ENCODE results near the gene TDRD12.

TDRD12 gene

DNA sequence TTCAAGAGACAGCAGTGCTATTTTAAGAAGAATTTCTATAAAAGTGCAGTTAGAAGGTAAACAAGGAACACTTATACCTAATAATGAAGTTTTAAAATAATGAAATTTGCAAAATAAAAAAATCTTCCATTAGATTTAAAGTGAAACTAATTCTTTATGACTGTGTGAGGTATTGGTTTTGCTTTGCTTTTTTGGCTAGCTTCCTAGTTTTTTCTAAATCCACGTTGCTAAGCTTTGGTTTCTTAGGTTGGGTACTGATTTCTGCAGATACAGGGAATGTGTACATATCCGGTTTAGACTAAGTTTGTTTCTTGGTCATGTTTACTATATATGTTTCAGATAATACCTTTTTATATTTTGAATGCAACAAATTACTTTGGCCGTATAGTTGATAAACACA, 90.2 kb downstream of the TDRD12 start:
- DNase-seq (ENCODE audit: low read depth): no peak

DNA sequence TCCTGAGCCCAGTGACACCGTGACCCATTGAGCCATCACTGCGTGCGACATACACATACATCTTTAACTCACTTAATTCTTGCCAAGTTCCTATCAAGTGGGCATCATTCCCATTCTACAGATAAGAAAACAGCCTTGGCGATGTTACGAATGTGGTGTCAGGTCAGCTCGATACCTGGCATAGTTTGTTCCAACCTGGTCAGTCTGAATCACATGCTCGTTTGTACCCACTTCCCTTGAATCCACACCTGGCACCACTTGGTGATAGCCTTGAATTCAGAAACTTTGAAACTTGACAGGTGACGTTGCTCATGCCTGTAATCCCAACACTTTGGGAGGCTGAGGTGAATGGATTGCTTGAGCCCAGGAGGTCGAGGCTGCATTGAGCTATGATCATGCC, 90.9 kb downstream of the TDRD12 start:
- DNase-seq (ENCODE audit: low read depth): no peak

DNA sequence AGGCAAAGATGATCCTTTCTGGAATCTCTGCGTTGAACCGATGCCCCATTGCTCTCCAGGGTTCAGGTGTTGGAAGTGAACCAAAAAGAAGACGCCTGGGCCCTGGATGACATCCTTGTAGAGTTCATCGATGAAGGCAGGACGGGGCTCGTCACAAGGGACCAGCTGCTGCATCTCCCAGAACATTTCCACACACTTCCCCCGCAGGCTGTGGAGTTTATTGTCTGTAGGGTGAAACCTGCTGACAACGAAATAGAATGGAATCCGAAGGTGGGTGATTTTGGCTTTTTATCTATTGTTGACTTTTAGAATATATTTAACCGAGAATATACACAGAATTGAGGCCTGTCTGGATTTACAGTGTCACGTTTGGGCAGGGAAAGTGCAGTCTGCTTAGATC, 91.6 kb downstream of the TDRD12 start:
- DNase-seq (ENCODE audit: low read depth): no peak

DNA sequence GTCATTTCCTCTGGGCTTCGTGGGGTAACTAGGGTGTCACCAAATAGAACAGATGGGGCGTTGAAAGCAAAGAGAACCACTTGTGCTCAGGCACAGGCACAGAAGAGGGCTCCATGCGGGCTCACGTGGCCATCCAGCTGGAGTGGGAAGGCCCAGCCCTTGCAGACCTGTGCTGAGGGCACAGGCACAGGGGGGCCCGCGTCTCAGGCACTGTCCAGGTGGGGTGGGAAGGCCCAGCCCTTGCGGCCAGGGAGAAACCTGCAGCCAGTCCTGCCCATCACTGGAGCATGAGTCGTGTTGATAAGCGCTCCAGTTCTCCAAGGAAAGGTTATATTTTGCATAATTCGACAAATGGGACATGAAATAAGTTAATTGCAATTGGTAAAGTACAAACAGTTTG, 92.5 kb downstream of the TDRD12 start:
- no peak for DNase-seq (ENCODE audit: low read depth)

DNA sequence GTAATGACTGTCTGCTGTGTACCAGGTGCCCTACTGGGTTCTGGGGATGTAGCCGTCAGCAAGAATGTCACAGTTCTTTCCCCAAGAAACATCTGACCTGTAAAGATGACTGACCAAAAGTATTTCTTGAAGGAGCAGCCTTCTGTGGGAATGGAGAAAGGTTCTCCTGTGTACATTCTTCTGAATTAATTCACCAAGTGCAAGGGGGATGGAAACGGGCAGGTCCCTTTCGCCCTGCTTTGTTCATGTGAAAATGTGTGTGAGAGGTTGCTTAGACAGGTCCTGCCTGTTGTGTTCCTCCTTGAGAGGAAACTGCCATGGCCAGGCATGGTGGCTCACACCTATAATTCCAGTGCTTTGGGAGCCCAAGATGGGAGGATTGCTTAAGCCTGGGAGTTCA, 93.0 kb downstream of the TDRD12 start:
- DNase-seq (ENCODE audit: low read depth): no peak

DNA sequence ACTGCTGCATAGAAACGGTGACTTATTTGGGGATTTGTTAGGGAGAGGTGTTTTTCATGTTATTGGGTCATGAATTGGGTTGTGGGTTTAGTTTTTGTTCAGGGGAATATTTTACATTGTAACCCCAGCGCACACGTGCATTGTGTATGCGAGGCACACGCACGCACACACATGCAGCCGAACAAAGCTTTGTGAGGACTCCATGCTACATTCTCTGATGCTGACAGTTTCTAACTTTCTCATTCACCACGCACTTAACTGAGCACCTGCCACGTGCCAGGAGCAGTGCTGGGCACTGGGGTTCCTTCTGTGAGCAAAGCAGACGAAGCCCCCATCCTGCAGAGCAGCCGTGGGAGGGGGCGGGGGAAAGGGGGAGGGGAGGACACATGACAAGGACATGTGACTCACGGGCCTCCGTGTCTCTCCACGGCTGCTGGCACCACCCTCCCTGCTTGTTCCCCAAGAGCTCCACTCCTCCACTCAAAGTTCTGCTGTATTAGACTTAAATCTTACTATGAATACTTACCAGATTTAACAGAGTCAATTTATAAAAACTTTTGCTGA, 94.4 kb downstream of the TDRD12 start:
- no peak for DNase-seq (ENCODE audit: low read depth)

DNA sequence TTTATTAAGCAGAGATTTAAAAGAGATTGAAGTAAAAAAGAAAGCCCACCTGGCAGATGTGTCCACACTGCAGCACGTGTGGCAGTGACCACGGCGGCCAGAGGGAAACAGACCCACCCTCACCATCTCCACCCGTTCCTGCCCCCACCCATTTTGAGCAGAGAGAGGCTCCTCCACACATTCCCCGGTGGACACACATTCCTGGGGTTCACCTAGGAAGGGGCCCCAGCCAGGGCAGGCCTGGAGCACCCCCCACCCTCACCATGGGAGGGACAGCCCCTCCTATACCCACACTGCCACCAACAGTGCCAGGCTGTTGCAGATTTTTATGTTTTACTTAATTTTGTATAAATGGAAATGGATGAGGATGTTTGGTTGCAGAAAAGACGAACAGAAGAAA, 95.1 kb downstream of the TDRD12 start:
- no peak for DNase-seq (ENCODE audit: low read depth)

DNA sequence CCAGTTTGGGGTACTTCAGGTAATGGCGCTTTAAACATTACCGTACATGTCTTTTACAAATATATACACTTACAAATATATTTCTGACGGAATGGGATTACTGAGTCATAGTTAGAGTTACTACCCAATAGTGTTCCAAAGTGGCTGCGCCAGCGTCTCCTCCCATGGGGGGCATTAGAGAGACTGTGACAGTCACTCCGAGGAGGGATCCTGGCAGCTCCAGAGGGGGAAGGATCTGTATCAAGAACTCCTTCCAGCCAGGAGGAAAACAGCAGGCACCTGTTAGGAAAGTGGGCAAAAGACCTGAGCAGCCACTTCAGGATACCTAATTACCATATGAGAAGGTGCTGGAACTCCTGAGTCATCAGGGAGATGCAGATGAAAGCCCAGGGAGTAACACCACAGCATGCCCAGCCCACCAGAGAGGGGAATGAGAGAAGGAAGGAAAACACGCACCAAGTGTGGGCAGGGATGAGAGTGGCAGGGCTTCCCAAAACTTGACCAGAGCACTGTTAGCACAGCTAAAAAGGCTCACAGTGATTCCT, 97.1 kb downstream of the TDRD12 start:
- no peak for DNase-seq (ENCODE audit: low read depth)

DNA sequence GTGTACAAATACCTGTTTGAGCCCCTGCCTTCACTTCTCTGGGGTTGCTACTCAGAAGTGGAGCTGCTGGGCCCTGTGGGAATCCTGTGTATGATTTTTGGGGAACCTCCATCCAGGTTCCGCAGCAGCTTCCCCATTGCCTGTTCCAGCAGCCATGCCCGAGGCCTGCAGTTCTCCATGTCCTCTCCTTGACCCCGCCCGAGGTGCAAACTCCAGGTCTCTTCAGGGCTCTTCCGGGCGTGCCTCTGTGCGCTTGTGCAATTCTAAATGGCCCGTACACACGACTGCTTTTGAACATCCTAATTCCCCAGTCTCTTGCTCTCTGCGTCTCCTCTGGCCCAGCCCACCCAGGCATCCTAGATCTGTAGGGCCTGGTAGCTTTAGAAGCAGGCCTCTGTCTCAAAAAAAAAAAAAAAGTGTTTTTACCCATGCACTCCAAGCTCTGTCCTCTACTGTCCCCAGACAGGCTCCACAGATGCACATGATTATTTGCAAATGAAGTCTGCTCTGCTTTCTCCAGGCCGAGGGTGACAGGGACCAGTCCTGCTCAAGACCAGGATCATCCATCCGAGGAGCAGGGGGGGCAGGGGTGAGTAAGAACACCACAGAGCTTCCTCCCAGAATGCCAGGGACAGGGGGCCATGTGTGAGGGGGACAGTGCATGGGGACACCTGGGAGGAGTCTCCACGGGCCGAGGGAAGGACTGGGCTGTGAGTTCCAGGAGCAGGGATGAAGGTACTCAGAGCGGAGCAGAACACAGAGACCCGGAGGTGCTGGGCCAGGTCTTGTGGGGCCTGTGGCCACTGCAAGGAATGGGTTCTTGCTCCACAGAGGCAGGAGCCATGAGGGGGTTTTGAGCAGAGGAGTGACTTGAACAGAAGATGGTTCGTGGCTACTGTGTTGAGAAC, 98.3 kb downstream of the TDRD12 start:
- DNase-seq (ENCODE audit: low read depth): no peak

DNA sequence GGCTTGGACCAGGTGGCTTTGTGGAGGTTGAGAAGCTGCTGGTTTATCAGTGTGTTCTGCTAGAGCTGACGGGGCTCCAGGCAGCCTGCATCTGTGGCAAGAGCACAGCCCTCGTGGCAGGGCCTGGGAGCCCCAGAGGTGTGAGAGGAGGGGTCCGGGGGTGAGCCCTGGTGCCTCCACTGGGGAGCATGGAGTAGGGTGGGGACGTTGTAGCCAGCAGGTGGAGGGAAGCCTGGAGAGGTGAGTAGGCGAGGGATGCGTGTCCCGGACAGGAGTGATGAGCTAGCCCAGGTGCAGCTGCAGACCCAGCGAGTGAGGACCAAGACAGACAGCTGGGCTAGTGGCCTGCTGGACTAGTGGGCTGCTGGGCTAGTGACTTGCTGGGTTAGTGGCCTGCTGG, 99.0 kb downstream of the TDRD12 start:
- no peak for DNase-seq (ENCODE audit: low read depth)

DNA sequence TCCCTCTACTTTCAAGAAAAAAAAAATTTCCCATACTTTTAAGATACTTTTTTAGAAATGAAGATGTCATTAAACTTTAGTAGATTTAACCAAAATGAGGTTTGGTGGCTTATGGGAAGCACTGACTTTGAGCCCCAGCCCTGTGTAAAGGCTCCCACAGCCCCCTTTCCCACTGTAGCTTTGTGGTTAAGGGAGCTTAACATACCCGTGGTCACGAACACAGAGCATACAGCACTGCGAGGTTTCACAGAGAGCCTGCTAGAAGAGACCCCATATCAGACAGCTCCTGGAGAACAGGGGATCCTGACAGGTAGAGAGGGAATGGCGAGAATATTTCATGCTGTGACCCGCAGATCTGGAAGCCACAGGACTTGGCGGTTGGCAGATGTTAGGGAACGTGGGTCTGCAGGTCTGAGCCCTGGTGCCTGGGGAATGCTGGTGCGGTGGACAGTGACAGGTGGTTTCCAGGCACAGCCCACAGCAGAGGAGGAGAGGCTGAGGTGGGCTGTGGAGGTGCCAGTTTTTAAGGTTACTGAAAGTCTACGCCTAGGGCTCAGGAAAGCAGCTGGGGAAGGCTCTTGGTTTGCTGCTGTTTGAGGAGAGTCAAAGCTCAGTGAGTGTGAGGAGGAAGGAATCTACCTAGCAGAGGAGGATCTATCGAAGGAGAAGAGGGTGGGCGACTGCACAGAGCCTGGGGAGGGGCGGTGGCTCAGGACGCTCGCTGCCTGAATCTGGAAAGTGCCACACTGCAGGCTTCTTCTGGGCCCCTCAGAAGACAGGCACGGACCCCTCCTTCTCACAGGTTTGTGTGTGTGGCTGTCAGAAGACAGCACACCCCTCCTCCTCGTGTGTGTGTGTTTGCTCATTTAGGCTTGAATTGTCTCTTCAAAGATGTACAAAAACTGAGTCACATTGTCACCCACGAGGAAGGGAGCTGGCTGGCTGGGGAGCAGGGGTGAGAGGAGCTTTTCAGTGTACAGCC, 100.1 kb downstream of the TDRD12 start:
- DNase-seq (ENCODE audit: low read depth): no peak

DNA sequence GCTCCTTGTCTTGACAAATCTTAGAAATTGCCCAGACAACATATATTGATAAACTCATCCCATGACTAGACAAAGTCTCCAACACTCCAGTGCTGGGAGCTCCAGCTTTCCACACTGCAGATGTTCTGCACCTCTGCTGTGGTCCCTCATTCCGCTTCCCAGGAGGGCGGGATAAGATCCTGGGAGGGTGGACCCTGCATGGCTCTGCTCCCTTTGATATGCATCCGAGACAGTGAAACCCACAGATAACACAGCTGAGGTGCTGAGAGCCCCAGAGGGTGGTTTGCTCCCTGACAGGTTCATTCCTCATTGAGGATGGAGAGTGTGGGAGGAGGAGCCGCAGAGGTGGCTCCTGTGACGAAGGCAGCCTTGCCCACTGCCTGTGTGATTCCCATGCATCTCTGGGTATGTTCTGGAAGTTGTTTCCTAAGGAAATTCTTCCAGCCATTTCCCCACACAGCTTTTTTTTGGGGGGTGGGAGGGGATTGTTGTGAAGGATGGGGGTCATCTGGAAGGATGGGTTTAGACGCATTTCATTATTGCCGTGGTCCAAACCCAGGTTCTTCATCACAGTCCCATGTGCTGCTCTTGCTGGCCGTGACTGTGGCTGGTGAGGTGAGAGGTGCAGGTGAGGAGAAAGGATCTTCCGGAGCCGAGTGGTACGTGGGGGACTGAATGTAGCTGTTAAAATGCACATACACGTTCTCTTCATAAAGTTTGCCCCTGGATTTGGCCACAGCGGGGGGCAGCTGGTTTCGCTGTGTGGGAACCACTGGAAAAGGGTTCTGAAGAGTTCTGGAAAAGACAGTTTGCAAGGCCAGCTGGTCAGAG, 103.6 kb downstream of the TDRD12 start:
- no peak for DNase-seq (ENCODE audit: low read depth)

DNA sequence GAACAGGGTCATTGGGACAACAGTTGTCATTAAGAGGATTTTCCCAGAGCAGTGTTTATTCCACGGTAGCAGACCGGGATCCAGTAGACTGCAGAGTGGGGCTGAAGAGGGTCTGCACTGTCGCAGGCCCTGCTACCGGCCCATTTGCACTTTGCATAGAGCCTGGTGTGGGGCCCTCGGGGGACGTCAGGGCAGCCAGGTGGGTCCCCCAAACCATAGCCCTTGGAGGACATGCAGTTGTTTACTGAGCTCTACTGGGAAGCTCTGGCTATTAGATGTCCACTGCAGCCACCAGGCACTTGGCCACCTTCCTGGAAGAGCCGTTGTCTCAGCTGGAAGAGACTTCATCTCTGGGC, 104.2 kb downstream of the TDRD12 start:
- no peak for DNase-seq (ENCODE audit: low read depth)

DNA sequence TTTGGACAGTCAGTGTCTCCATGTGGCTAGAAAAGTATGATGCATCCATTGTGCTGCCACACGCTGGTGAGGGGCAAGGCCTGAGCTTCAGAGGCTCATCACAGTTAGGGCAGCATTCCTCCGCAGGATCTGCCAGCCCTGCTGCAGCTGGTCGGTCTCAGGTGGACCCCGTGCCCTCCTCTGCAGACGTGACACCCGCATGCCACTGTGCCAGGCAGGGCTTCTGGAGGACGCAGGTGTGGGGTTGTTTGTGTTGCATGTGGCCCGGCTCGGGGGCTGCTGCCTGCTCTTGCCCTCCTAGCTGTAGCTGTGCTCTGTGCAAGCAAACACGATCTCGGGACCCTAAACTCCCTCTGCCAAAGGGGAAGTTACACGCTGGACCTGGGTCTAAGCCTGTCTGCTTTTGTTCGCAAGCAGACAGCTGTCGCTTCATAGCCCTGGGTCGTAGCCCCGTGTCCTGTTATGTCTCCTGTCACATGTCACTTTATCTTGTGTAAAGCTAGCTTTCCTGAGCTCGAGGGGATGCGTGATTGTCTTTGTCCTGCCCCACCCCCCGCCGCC, 104.7 kb downstream of the TDRD12 start:
- DNase-seq (ENCODE audit: low read depth): no peak

DNA sequence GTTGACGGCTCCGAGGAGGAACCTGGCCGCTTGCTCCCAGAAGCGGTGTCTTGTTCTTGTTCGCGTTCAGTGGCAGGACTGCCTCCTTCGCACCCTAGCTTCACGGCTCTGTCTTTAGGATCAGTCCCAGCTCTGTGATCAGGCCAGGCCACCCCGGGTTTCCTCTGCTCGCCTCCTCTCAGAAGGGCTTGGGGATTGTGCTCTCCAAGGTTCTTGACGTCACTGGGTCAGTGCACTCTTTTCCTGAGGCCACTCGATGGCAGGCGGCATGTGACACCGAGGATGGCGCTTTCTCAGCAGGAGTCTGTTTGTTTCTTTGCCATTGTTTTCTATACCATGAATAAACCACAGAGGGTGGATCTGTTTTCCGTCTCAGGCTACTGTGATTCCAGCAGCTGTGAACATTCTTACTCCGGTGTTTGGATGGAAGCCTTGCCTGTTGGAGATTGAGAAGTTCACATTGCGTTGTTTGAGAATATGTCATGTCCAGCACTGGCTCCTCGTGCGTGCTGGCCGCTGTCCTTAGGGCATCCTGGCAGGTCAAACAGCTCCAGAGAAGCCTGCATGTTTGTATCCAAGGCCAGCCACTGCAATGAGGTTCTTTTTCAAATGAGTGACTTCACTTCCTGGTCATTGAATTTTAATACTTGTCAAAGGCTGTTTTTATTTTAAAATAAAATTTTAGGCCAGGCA, 105.5 kb downstream of the TDRD12 start:
- DNase-seq (ENCODE audit: low read depth): no peak

DNA sequence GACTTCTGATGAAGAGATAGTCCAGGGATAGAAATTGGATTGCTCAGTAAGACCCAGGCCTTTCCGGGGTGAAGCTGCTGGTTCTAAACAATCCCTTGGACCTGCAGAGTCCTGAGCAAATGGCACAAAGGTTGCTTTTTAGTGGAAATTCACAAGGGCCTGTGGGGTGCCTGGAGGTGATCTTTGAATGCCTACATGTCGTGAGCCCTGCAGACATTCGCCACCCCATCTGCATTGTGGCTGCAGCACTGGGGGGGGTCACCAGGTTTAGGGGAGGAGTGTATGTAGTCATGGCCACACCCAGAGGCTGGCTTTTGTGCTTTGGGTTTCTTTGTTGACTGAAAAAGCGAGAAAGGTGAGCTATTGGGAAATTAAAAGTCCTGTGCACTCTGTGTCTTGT, 108.6 kb downstream of the TDRD12 start:
- DNase-seq (ENCODE audit: low read depth): no peak

DNA sequence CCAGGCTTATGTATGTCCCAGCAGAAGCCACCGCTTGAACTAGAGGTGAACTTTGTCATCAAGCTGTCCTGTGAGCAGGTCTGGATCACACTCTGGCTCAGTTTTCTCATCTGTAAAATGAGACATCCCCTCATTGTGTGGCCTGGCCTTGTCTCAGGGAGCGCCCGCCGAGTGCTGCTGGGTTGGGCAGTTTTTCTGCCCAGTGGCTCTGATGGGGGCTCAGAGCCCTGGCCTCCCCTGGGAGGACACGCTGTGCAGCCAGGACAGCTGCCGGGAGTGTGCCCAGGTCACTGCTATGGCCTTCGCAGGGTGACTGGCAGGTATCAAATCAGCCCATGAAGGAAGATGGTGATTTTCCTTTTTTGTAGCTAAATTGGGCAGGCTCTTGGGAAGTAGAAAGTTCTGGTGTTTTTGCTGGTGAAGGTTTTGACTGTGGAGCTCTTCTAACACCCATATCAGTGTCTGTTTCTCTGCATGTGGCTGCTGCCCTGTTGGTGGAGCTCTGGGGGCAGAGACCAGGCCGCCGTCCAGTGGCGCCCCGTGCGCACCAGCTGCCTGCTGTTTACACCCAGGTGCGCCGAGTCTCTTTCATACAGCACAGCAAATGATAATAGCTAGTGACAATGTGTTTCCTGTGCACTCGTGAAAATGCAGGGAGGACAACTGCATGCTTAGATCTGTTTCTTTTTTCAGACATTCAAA, 109.2 kb downstream of the TDRD12 start:
- no peak for DNase-seq (ENCODE audit: low read depth)

DNA sequence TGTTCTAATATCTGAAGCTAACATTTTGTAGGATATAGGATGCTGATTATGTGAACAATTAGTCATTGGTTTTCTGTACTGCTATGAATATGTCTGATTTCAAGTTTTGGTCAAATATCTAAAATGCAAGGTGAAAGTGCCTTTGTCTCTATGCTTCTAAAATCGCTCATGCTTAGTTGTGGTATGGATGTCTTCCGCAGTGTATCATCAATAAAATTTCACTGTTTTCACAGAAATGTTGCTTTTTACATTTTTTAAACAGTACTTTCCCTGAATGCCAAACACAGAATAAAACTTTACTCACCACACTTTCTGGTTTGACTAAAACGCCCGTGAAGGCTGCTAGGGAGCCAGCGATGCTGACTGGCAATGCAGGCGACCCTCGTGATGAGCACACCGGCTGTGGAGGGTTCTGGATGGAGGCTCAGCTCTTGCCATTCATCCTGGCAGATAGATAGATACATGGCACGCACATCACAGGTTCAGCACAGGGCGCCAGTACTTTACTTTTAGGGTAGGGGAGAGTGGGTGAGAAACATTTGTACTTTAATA, 109.9 kb downstream of the TDRD12 start:
- no peak for DNase-seq (ENCODE audit: low read depth)

DNA sequence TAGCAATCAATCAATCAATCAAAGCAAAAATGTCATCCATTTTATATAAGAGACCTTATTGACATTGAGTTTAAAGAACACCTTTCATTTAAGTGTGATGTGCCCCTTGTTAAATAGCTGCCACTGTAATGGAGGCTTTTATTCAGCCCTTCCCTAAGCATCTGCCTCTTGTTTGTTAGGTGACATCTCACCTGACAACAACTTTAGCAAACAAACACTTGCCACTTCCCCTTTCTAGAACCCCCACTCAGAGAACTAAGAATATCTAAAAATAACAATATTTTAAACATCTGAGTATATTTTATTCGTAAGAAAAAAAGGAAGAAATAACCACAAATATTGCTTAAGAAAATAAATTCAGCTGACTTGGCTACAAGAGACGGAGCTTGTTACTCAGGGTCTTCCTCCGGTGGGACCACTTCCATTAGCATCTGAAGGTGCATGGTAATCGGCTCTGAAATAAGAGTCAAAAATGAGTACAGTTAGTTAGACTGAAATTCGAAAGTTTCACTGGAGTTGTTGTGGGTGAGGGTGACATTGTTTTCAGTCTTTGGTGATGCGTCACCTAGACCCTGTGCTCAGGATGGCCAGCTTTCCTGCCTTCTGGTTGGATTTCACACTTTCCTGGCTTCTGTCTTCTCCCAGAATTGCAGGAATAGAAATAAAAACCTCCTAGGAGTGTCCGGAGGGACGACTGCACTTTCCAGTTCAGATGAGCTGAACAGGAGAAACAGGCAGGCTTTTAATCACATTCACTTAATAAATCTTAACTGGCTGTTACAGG, 110.9 kb downstream of the TDRD12 start:
- DNase-seq (ENCODE audit: low read depth): no peak
